ENCODE data around the gene AZU1. TPM values are rescaled to one million over a fixed set of nuclear protein-coding genes. Genes with fewer than 3 reads are reported as not detected.
"Not testable (repeated sequence)": the region's sequence is repeated elsewhere in the genome, so short reads cannot be mapped to it uniquely, and the experiment has no call there.

The AZU1 gene
- total RNA-seq, 1 donor from 2014 or later: not detected

- ATAC-seq: no peak
- DNase-seq: peak; percentile 31
- intact Hi-C loops (cut with micrococcal nuclease): no loop called here
Measured at GRCh38 chr19:845707-846521, 18.3 kb downstream of the AZU1 start.

GRCh38 chr19:848386-848921, 20.8 kb downstream of the AZU1 start:
- DNase-seq (peak; percentile 52), ATAC-seq (peak; percentile 15)
- intact Hi-C loops (cut with micrococcal nuclease): no loop called here

DNA sequence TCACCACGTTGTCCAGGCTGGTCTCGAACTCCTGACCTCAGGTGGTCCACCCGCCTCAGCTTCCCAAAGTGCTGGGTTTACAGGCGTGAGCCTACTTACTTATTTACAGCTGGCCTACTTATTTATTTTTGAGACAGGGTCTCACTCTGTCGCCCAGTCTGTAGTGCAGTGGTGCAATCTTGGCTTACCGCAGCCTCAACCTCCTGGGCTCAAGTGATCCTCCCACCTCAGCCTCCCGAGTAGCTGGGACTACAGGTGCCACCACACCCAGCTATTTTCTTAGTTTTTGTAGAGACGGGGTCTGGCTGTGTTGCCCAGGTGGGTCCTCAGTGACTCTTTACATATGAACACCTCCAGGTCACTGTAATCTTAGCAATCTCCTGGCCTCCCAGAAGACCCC, 21.6 kb downstream of the AZU1 start:
- ATAC-seq; intact Hi-C loops (cut with micrococcal nuclease): not testable (repeated sequence)
- peak; percentile 25 for DNase-seq

DNA sequence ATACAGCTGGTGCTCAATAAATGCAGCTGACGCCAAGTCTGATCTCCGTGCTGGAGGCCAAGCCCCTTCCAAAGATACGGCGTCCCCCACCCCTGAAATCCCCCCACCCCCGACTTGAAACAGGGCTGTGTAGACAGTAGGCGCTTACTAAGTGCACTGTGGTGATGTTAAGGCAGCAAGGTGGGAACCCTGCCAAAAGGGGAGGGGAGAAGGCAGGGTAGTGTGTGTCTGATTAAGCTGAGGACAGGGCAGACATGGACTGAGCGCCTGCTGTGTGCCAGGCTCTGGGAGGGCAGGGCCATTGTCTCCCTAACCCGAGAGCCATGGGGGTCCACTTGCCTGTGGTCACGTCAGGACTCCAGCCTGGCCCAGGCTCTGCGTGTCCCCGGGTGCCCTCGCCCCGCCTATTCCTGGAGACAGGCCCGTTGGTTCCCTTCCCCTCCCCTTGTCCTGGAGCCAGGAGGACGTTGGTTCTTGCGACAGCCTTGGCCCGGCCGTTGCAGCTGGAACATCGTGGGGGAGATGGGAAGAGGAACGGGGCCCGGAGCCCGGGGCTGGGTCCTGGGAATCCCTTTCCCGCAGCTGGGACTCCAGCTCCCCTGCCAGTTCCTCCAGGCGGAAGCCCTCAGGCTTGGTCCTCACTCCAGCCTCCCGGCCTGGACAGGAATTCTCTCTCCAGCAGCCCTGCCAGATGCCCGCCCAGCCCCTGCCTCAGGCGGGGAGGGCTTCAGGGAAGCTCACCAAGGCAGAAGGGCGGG, 22.8 kb downstream of the AZU1 start:
- intact Hi-C loops (cut with micrococcal nuclease): no loop called here

DNA sequence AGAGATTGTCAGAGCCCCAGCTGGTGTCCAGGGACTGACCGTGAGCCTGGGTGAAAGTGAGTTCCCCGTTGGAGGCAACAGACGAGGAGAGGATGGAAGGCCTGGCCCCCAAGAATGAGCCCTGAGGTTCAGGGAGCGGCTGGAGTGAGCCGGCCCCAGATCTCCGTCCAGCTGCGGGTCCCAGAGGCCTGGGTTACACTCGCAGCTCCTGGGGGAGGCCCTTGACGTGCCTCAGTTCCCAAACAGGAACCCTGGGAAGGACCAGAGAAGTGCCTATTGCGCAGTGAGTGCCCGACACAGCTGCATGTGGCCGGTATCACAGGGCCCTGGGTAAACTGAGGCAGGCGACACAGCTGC, 23.3 kb downstream of the AZU1 start:
- ATAC-seq: no peak
- no peak for DNase-seq
- intact Hi-C loops (cut with micrococcal nuclease): no loop called here

More for the DNA sequence above, 22.8 kb downstream of the AZU1 start:
- ATAC-seq (peak; percentile 88), DNase-seq (peak; percentile 94)

DNA sequence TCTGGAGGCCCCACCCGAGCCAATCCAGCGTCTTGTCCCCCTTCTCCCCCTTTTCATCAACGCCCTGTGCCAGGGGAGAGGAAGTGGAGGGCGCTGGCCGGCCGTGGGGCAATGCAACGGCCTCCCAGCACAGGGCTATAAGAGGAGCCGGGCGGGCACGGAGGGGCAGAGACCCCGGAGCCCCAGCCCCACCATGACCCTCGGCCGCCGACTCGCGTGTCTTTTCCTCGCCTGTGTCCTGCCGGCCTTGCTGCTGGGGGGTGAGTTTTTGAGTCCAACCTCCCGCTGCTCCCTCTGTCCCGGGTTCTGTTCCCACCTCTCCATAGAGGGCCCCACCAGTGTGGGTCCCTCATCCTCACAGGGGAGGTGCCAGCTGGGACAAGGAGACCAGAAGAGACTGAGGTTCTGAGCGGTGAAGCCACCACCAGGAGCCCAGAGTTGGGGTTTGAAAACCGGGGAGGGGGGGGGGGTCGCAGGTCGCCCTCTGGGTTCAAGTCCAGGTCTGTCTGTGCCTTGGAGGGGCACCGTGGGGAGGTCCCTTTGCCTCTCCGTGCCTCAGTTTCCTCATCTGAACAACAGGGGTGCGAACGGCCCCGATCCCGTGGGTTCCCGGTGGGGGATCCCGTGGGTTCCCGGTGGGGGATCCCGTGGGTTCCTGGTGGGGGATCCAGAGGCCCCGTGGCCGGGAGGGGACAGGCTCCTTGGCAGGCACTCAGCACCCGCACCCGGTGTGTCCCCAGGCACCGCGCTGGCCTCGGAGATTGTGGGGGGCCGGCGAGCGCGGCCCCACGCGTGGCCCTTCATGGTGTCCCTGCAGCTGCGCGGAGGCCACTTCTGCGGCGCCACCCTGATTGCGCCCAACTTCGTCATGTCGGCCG, 24.7 kb downstream of the AZU1 start, which contains the start of gene ELANE:
Gene ELANE, plus strand, starts transcription at position 168 of the 878 bp plus-strand sequence. Its CDS starts 26 bp downstream, at position 194.
- DNase-seq (no peak), ATAC-seq (no peak)
- intact Hi-C loops (cut with micrococcal nuclease): no loop called here

- ATAC-seq (no peak), DNase-seq (no peak)
Measured at GRCh38 chr19:853014-853585, 25.5 kb downstream of the AZU1 start.

GRCh38 chr19:853614-854220, 26.1 kb downstream of the AZU1 start:
- DNase-seq; intact Hi-C loops (cut with micrococcal nuclease); ATAC-seq: not testable (repeated sequence)

More at GRCh38 chr19:853014-853585, 25.5 kb downstream of the AZU1 start:
- intact Hi-C loops (cut with micrococcal nuclease): no loop called here

- ATAC-seq: no peak
- DNase-seq: no peak
- intact Hi-C loops (cut with micrococcal nuclease): no loop called here
Measured at GRCh38 chr19:854549-854948, 26.9 kb downstream of the AZU1 start.

DNA sequence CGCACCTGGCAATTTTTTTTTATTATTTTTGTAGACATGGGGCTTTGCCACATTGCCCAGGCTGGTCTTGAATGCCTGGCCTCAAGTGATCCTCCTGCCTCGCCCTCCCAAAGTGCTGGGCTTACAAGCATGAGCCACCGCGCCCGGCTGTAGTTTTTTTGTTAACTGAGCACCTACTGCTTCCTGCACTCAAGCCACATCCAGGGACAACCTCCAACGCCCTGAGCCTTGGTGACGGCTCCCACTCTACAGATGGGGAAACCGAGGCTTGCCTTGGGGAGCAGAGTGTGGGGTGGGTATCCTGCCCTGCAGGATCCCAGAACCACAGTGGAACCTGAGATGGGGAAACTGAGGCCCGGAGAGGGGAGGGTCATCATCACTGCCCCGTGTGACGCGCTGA, 27.5 kb downstream of the AZU1 start:
- intact Hi-C loops (cut with micrococcal nuclease): no loop called here
- DNase-seq (no peak), ATAC-seq (no peak)

DNA sequence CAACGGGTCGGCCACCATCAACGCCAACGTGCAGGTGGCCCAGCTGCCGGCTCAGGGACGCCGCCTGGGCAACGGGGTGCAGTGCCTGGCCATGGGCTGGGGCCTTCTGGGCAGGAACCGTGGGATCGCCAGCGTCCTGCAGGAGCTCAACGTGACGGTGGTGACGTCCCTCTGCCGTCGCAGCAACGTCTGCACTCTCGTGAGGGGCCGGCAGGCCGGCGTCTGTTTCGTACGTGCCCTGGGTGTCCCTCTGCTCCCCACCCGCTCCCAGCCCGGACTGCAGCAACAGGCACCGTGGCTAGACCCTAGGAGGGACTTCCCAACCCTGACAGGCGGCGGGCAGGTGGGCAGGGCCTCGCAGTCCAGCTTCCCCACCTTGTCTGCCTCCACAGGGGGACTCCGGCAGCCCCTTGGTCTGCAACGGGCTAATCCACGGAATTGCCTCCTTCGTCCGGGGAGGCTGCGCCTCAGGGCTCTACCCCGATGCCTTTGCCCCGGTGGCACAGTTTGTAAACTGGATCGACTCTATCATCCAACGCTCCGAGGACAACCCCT, 28.0 kb downstream of the AZU1 start:
- no peak for DNase-seq

GRCh38 chr19:858284-858683, 30.6 kb downstream of the AZU1 start:
- intact Hi-C loops (cut with micrococcal nuclease): no loop called here
- no peak for ATAC-seq
- no peak for DNase-seq

More for the DNA sequence above, 28.0 kb downstream of the AZU1 start:
- intact Hi-C loops (cut with micrococcal nuclease): no loop called here
- no peak for ATAC-seq

GRCh38 chr19:858868-859843, 31.5 kb downstream of the AZU1 start, which contains the start of gene CFD:
Gene CFD (plus strand): TSS chr19:859664. CDS start chr19:859690, 26 bp downstream.
- DNase-seq: peak; percentile 87
- intact Hi-C loops (cut with micrococcal nuclease): no loop called here
- peak; percentile 78 for ATAC-seq

DNA sequence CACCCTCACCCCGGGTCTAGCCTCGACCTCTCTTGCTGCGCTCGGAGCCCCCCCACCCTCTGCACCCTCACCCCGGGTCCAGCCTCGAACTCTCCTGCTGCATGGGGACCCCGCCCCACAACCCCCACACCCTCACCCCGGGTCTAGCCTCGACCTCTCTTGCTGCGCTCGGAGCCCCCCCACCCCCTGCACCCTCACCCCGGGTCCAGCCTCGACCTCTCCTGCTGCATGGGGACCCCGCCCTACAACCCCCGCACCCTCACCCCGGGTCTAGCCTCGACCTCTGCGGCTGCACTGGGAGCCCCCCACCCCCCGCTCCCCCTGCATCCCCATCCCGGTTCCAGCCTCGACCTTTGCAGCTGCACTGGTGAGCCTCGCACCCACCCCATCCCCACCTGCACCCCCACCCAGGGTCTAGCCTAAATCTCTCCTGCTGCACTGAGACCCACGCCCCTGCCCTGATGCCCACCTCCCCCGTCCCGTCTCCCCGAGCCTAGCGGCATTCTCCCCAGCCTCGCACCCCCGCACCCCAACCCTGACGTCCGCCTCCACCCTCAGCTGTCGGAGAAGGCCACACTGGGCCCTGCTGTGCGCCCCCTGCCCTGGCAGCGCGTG, 33.6 kb downstream of the AZU1 start:
- intact Hi-C loops (cut with micrococcal nuclease): no loop called here
- ATAC-seq (no peak), DNase-seq (no peak)

DNA sequence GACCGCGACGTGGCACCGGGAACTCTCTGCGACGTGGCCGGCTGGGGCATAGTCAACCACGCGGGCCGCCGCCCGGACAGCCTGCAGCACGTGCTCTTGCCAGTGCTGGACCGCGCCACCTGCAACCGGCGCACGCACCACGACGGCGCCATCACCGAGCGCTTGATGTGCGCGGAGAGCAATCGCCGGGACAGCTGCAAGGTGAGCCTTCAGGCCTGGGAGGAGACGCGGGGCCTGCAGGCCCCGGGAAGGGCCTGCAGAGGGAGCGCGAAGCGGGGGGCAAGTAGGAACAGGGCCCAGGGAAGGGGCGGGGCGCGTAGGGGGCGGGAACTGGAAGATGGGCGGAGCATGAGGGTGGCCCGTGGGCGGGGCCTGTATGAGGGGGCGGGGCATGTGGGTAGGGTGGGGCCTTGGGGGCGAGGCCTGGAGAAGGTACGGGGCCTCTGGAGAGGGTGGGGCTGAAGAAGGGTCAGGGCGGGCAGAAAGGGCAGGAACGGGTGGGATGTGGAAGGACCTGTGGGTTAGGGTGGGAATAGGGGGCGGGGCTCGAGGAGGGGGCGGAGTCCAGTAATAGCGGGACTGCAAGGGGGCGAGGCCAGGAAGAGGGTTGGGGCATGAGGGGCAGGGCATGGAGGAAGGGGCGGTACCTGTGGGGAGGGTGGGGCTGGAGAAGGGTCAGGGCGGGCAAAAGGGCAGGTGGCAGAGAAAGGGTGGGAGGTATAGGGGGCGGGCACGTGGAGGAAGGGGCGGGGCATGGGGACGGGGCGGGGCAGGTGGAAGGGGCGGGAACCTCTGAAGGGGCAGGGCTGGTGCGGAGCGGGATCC, 34.3 kb downstream of the AZU1 start:
- ATAC-seq (peak; percentile 0), DNase-seq (peak; percentile 60)
- intact Hi-C loops (cut with micrococcal nuclease): no loop called here

All from left ventricle myocardium superior (tissue), 1 donor.